Endothelial cell of umbilical vein (primary cell): ENCODE results near the gene IBA57. TPM values are rescaled to one million over a fixed set of nuclear protein-coding genes. Genes with fewer than 3 reads are reported as not detected.

ENCODE experiments used
- BruUV-seq: library from RNA; stranded (reverse); fragments of 400-500 nt; replicated peaks from 2 replicates; lab custom pipeline; 2021; lab: Mats Ljungman, UMichigan
- CTCF ChIA-PET: fragments of 300-600, 350-600 bp; sonication (Branson Sonifier 250); formaldehyde crosslinking; loops from one replicate; lab custom pipeline; 2021; ENCODE audit warnings: antibody characterized with exemption, inconsistent platforms; lab: Charles Lee
- POLR2A ChIA-PET: fragments of 300-600, 350-600 bp; sonication (Branson Sonifier 250); formaldehyde crosslinking; loops from one replicate; lab custom pipeline; 2021; ENCODE audit warnings: antibody characterized with exemption, inconsistent platforms; lab: Charles Lee
- DNase-seq: peaks from one replicate; pipeline ENCODE4 v3.0.0-alpha.2; 2011; ENCODE audit warnings: low read depth, low spot score
- FAIRE-seq: peaks from 2 replicates; lab custom pipeline; 2011; peaks lifted over from hg19 to GRCh38; lab: Jason Lieb, UNC
- H2AFZ ChIP-seq: 2 replicates; pipeline ENCODE4 v1.6.0; 2012; ENCODE audit warnings: low read depth, low read length, control low read depth, inconsistent platforms
- H3K27ac ChIP-seq: 2 replicates; pipeline ENCODE4 v1.5.1; 2011; ENCODE audit warnings: low read depth, mild to moderate bottlenecking, control low read depth, low read length, moderate library complexity; ENCODE audit not compliant: insufficient read depth
- H3K27me3 ChIP-seq, 2 experiments: 2 replicates each; pipeline versions ENCODE4 v1.6.0 to v1.6.1; 2011; ENCODE audit warnings: low read length in 2 of 2, mixed read lengths in 1 of 2; ENCODE audit not compliant: control insufficient read depth in 2 of 2, insufficient read depth in 2 of 2
- H3K36me3 ChIP-seq, 2 experiments: 2 replicates in 1 of 2; 3 replicates in 1 of 2; pipeline ENCODE4 v1.5.1; 2011; ENCODE audit warnings: low read length in 2 of 2, mild to moderate bottlenecking in 1 of 2, moderate library complexity in 1 of 2; ENCODE audit not compliant: control insufficient read depth in 2 of 2, insufficient read depth in 2 of 2; ENCODE audit errors: extremely low read depth in 1 of 2
- H3K4me1 ChIP-seq: 3 replicates; pipeline ENCODE4 v1.5.1; 2011; ENCODE audit warnings: mild to moderate bottlenecking, low read length; ENCODE audit not compliant: control insufficient read depth, insufficient read depth; ENCODE audit errors: extremely low read depth
- H3K4me2 ChIP-seq: 2 replicates; pipeline ENCODE4 v1.6.1; 2011; ENCODE audit warnings: low read length, control low read depth, mixed read lengths; ENCODE audit not compliant: insufficient read depth
- H3K4me3 ChIP-seq, 3 experiments: fragments of 200-600 bp in 1 of 3; sonication (generic), shearing (Covaris generic) in 1 of 3; replicated peaks in 1 of 3; 2 replicates each; pipeline ENCODE4 v1.5.1; 2011 to 2016; ENCODE audit warnings: control low read depth in 3 of 3, low read length in 3 of 3, mild to moderate bottlenecking in 2 of 3, inconsistent platforms in 1 of 3, low read depth in 1 of 3, moderate library complexity in 1 of 3; ENCODE audit not compliant: insufficient read depth in 1 of 3
- H3K79me2 ChIP-seq: 2 replicates; pipeline ENCODE4 v1.6.0; 2012; ENCODE audit warnings: low read length, inconsistent platforms; ENCODE audit not compliant: control insufficient read depth, insufficient read depth
- H3K9ac ChIP-seq: replicated peaks from 2 replicates; pipeline ENCODE3; 2011; ENCODE audit warnings: low read length, control low read depth; ENCODE audit not compliant: insufficient read depth; ENCODE audit errors: extremely low read depth
- H3K9me1 ChIP-seq: replicated peaks from 3 replicates; pipeline ENCODE4 v1.6.0; 2011; ENCODE audit warnings: mild to moderate bottlenecking, low read length; ENCODE audit not compliant: control insufficient read depth, insufficient read depth; ENCODE audit errors: extremely low read depth
- H3K9me3 ChIP-seq: replicated peaks from 2 replicates; pipeline ENCODE4 v1.5.1; 2012; ENCODE audit warnings: low read length, inconsistent platforms; ENCODE audit not compliant: control insufficient read depth, insufficient read depth
- H4K20me1 ChIP-seq: replicated peaks from 2 replicates; pipeline ENCODE3; 2011; ENCODE audit warnings: mild to moderate bottlenecking, low read length; ENCODE audit not compliant: control insufficient read depth, insufficient read depth; ENCODE audit errors: extremely low read depth
- CTCF ChIP-seq, 2 donors: IDR thresholded peaks; 1 replicate in 1 of 2; 2 replicates in 1 of 2; pipeline ENCODE4 v1.5.1; 2011; ENCODE audit warnings: low read length in 2 of 2, mild to moderate bottlenecking in 2 of 2, moderate library complexity in 2 of 2, control low read depth in 1 of 2, inconsistent platforms in 1 of 2, low read depth in 1 of 2; ENCODE audit not compliant: insufficient read depth in 1 of 2; ENCODE audit errors: extremely low read depth in 1 of 2
- EZH2 ChIP-seq: IDR thresholded peaks from 2 replicates; pipeline ENCODE4 v1.6.1; 2012; ENCODE audit warnings: borderline replicate concordance, low read depth, mild to moderate bottlenecking, moderate library complexity, low read length, inconsistent platforms; ENCODE audit not compliant: severe bottlenecking
- FOS ChIP-seq: IDR thresholded peaks from 2 replicates; pipeline ENCODE4 v1.6.1; 2011; ENCODE audit warnings: mild to moderate bottlenecking, low read length, moderate library complexity, borderline replicate concordance; ENCODE audit not compliant: insufficient read depth
- GATA2 ChIP-seq: IDR thresholded peaks from 2 replicates; pipeline ENCODE4 v1.7.0; 2011; ENCODE audit warnings: low read depth, mild to moderate bottlenecking, moderate library complexity, mixed read lengths, low read length; ENCODE audit not compliant: insufficient read length, insufficient read depth
- JUN ChIP-seq: IDR thresholded peaks from 2 replicates; pipeline ENCODE4 v1.6.1; 2011; ENCODE audit warnings: borderline replicate concordance, low read depth; ENCODE audit not compliant: insufficient read length, insufficient read depth
- MAX ChIP-seq: IDR thresholded peaks from 2 replicates; pipeline ENCODE4 v1.6.1; 2011; ENCODE audit not compliant: insufficient read depth, insufficient read length
- MYC ChIP-seq: IDR thresholded peaks from one replicate; pipeline ENCODE4 v1.6.1; 2011; ENCODE audit warnings: mild to moderate bottlenecking, low read depth, low read length
- POLR2A ChIP-seq: IDR thresholded peaks from 2 replicates; pipeline ENCODE4 v1.6.1; 2012; ENCODE audit warnings: low read depth, mild to moderate bottlenecking, control low read depth, low read length
- POLR2AphosphoS5 ChIP-seq: IDR thresholded peaks from 2 replicates; pipeline ENCODE4 v1.6.1; 2012; ENCODE audit warnings: low read depth, mild to moderate bottlenecking, control low read depth, low read length, moderate library complexity; ENCODE audit not compliant: insufficient read depth
- dilution Hi-C: fragments of 300-500 bp; cut with MboI; formaldehyde crosslinking; loops from one replicate; pipeline ENCODE4 v1.15.0; 2019; ENCODE audit warnings: low sequenced_read_pairs; ENCODE audit not compliant: extremely low pct_ligation_motif_present
- intact Hi-C: fragments of 100-400 bp; cut with micrococcal nuclease; formaldehyde crosslinking; loops from one replicate; pipeline ENCODE4 v1.10.0; 2022
- polyA plus RNA-seq, 4 experiments: library from polyadenylated mRNA; depleted of rRNA in 3 of 4; stranded (reverse) in 3 of 4; unstranded in 1 of 4; fragments of >200 nt; gene quantifications; 2 replicates each; pipeline versions ENCODE4 v1.2.1 to v1.2.3, GENCODE V29; 2011 to 2012; ENCODE audit warnings: missing spikeins in 1 of 4
- total RNA-seq: library from RNA; stranded (reverse); gene quantifications from 2 replicates; pipeline ENCODE4 v1.2.3, GENCODE V29; 2021

The IBA57 gene
- total and polyA plus RNA-seq, 2 donors (not counting 3 experiments of a cell fraction or from before 2014, with no cell fraction given), result 3.4 to 7.7 TPM

- dilution Hi-C loops (no loop called here), intact Hi-C loops (no loop called here)
- CTCF ChIA-PET, result no interaction called here
These were observed 21.2 kb upstream of the IBA57 start for GRCh38 chr1:228144193-228144992.

More at GRCh38 chr1:228144193-228144992, 21.2 kb upstream of the IBA57 start:
- DNase-seq (no peak), FAIRE-seq (no peak)
- Histone ChIP-seq H3K9ac (no peak overlapping the region), H3K27ac (no peak overlapping the region), H3K36me3 (peaks cover 0 to 16% of the 10 kb centered on the region in 2 experiments), H3K4me3 (no peak overlapping the region), H4K20me1 (no peaks in the 10 kb centered on the region), H2AFZ (no peak overlapping the region), H3K9me1 (no peaks in the 10 kb centered on the region), H3K27me3 (no peaks in the 10 kb centered on the region), H3K4me1 (peaks cover 34% of the 10 kb centered on the region), H3K79me2 (peaks cover 68% of the 10 kb centered on the region), H3K4me2 (no peak overlapping the region), H3K9me3 (no peaks in the 10 kb centered on the region)
- TF ChIP-seq GATA2 (no peak), JUN (no peak), MYC (no peak), POLR2AphosphoS5 (no peak), FOS (no peak), EZH2 (no peak), POLR2A (no peak), MAX (no peak), CTCF (IDR thresholded peaks at IDR 0.05; ENCODE audit: extremely low read depth in 1 of 2, insufficient read depth in 1 of 2, low read depth in 1 of 2, low read length in 2 of 2) (no peak)
- POLR2A ChIA-PET, result interaction anchor here (1.4 kb wide), 1 partner anchor 21 kb away, joined by 3 read pairs; the partner anchor contains the start of gene IBA57
- no TSS peak for BruUV-seq
